Activated CD4-positive, alpha-beta T cell treated with anti-CD3 and anti-CD28 coated beads, Interleukin-2, amount 10 ng/mL, durations not matched to agents 7 days and 5 days (primary cell): ENCODE data around the gene ADAM15. TPM values are rescaled to one million over a fixed set of nuclear protein-coding genes. Genes with fewer than 3 reads are reported as not detected.

Source experiments
- CTCF ChIA-PET: fragments of 350-600 bp; sonication (Branson Sonifier 250); formaldehyde crosslinking; loops from one replicate; lab custom pipeline; 2021; ENCODE audit warnings: antibody characterized with exemption; lab: Charles Lee
- POLR2A ChIA-PET: fragments of 350-600 bp; sonication (Branson Sonifier 250); formaldehyde crosslinking; loops from one replicate; lab custom pipeline; 2021; ENCODE audit warnings: antibody characterized with exemption; lab: Charles Lee
- DNase-seq: peaks from one replicate; pipeline ENCODE4 v3.0.0-alpha.2; 2020
- H3K27ac Mint-ChIP-seq: one replicate; pipeline ENCODE4 v1.8.0; 2021; ENCODE audit warnings: mild to moderate bottlenecking, moderate library complexity, mixed read lengths
- H3K27me3 Mint-ChIP-seq: one replicate; pipeline ENCODE4 v1.8.0; 2021; ENCODE audit warnings: mixed read lengths
- H3K36me3 Mint-ChIP-seq: one replicate; pipeline ENCODE4 v1.8.0; 2021; ENCODE audit warnings: low read depth, mixed read lengths
- H3K4me1 Mint-ChIP-seq: one replicate; pipeline ENCODE4 v1.8.0; 2021; ENCODE audit warnings: mixed read lengths
- H3K4me3 Mint-ChIP-seq: one replicate; pipeline ENCODE4 v1.8.0; 2021; ENCODE audit warnings: mild to moderate bottlenecking, moderate library complexity, mixed read lengths
- H3K9me3 Mint-ChIP-seq: one replicate; pipeline ENCODE4 v1.8.0; 2021; ENCODE audit warnings: mixed read lengths
- total RNA-seq, 2 experiments: library from RNA; stranded (reverse); gene quantifications; one replicate each; pipeline ENCODE4 v1.2.3, GENCODE V29; 2021

ADAM15 gene
- total RNA-seq, 2 experiments from 2014 or later, result 40.2 to 45.0 TPM

DNA sequence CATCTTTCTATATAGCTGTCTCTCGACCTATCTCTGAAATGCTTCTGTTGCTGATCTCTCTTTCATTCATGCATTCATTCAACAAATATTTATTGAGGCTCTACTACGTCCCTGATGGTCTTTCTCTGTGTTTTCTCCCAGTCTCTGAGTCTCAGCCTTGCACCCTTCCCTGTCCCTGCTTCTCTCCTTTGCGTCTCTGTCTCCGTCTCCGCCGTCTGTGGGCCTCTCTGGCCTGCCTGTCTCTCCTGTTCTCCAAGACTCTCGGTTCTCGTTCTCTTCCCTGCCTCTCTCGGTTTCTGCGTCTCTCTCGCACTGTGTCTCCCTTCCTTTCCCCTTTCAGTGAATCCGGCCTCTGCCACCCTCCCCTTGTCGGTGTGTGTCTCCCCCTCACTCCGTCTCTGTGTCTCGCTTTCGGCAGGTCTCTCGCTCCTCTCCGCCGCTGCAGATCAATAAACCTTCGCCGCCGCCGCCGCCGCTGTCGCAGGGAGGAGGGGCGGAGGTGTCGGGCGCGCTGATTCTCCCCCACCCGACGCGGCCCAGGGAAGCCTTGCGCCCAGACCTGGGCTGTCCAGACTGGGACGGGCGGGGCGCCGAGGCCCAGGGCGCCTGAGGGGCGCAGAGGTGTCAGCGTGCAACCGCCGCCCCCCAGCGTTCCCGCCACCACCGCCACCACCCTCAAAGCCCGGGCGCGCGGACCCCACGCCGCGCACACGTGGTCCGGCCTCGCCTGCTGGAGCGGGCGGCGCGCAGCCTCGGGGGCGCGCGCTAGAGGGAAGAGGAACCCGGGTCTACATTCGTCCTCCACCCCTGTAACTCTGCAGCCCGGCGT lies 30.6 kb downstream of the ADAM15 start:
- peaks cover 66% of the 10 kb centered on the region for H3K4me1 Mint-ChIP-seq
- ChIA-PET POLR2A (no interaction called here), CTCF (interaction anchor here (0.9 to 1.4 kb wide), 7 partner anchors 9 to 522 kb away, joined by 3 to 7 read pairs (median 4); partner anchors contain the start of genes ADAM15 and KRTCAP2)
- peaks cover 7% of the 10 kb centered on the region for H3K36me3 Mint-ChIP-seq
- peak overlapping the region; percentile 6 for H3K27ac Mint-ChIP-seq
- H3K27me3 Mint-ChIP-seq, result peaks cover 54% of the 10 kb centered on the region
- peak; percentile 35 for DNase-seq
- no peaks in the 10 kb centered on the region for H3K9me3 Mint-ChIP-seq
- peak overlapping the region; percentile 48 for H3K4me3 Mint-ChIP-seq

- H3K9me3 Mint-ChIP-seq, result no peaks in the 10 kb centered on the region
- ChIA-PET CTCF (interaction anchor here (1.0 kb wide), 1 partner anchor 18 kb away, joined by 4 read pairs; no protein-coding TSS in a partner anchor), POLR2A (no interaction called here)
- no peak for DNase-seq
- H3K36me3 Mint-ChIP-seq, result peaks cover 7% of the 10 kb centered on the region
- H3K4me1 Mint-ChIP-seq, result peaks cover 59% of the 10 kb centered on the region
- H3K27ac Mint-ChIP-seq, result no peak overlapping the region
- H3K4me3 Mint-ChIP-seq, result peak overlapping the region; percentile 16
- H3K27me3 Mint-ChIP-seq, result peaks cover 54% of the 10 kb centered on the region
Measured at GRCh38 chr1:155082301-155083051, 31.4 kb downstream of the ADAM15 start.

DNA sequence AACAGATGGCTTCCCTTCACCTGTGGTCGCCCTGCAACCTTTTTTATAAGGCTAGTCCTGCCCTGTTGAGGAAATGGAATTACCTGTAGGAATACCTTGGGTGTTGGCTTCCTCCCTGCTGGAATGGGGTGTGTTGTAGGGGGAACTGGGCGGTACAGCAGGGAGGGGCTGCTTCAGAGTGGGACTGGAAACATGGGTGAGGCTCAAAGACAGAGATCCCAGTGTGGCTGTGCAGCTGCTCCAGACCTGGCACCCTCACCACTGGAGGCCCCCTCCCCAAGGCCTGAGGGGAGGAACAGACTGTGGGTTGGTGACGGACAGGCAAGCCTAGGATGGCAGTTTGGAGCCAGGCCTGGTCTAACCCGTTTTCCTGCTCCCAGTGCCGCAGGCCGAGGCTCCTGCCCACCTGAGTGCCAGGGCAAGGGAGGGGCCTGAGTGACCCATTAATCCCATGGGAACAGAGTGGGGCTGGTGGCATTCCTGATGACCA lies 32.0 kb downstream of the ADAM15 start:
- H3K36me3 Mint-ChIP-seq, result peaks cover 7% of the 10 kb centered on the region
- DNase-seq, result no peak
- ChIA-PET CTCF (interaction anchor here (1.0 to 3.0 kb wide), 3 partner anchors 15 to 86 kb away, joined by 3 to 15 read pairs (median 4); no protein-coding TSS in a partner anchor), POLR2A (no interaction called here)
- H3K9me3 Mint-ChIP-seq, result no peaks in the 10 kb centered on the region
- H3K4me3 Mint-ChIP-seq, result no peak overlapping the region
- H3K27me3 Mint-ChIP-seq, result peaks cover 49% of the 10 kb centered on the region
- H3K4me1 Mint-ChIP-seq, result peaks cover 53% of the 10 kb centered on the region
- no peak overlapping the region for H3K27ac Mint-ChIP-seq

DNA sequence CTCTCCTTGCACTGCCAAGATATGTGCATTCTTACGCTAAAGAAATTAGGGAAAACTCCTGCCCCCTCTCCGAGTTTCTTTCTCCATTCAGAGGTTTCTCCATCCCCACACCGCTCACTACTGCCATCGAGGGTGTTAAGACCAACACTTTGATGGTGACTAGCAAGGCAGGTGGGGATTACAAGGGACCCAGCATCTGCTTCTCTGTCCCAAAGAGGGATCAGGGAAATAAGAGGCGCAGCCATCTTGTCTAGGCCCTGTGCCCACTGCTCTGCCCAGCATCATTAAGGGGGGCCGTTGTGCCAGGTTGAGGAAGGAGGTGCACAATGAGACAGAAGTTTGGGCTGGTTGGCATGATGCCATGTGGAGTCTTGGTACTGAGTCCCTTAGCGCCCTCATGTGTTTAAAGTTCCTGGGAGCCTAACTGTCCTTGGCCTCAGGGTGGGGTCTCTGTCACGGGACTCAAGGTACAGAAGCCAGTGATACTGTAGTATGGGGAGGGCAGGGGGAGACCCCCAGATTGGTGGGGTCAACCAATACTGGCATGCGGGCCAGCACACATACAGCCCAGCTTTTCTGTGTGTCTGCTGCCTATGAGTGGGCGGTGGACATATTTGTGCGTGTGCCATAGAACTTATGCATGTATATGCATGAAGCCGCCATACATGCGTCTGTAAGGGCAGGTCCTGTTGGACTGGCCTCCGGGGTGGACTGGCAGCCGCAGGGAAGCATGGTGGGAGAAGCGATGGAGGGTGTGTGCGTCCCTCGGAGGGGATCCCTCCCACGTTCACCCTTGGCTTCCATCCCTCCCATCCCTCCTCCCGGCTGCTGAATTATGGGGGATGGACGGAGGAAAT lies 33.0 kb downstream of the ADAM15 start:
- Mint-ChIP-seq H3K4me3 (peak overlapping the region; percentile 79), H3K36me3 (peaks cover 7% of the 10 kb centered on the region), H3K27ac (peak overlapping the region; percentile 89), H3K9me3 (no peaks in the 10 kb centered on the region), H3K27me3 (peaks cover 43% of the 10 kb centered on the region), H3K4me1 (peaks cover 48% of the 10 kb centered on the region)
- peak; percentile 60 for DNase-seq
- POLR2A ChIA-PET, result interaction anchor here (1.0 kb wide), 2 partner anchors 89 to 101 kb away, joined by 3 read pairs; partner anchors contain the start of genes FLAD1 and KRTCAP2
- CTCF ChIA-PET, result interaction anchor here (0.6 to 3.1 kb wide), 35 partner anchors 9 to 1065 kb away, joined by 3 to 39 read pairs (median 5); partner anchors contain the start of genes ADAM15, DPM3, FLAD1 and KRTCAP2

DNA sequence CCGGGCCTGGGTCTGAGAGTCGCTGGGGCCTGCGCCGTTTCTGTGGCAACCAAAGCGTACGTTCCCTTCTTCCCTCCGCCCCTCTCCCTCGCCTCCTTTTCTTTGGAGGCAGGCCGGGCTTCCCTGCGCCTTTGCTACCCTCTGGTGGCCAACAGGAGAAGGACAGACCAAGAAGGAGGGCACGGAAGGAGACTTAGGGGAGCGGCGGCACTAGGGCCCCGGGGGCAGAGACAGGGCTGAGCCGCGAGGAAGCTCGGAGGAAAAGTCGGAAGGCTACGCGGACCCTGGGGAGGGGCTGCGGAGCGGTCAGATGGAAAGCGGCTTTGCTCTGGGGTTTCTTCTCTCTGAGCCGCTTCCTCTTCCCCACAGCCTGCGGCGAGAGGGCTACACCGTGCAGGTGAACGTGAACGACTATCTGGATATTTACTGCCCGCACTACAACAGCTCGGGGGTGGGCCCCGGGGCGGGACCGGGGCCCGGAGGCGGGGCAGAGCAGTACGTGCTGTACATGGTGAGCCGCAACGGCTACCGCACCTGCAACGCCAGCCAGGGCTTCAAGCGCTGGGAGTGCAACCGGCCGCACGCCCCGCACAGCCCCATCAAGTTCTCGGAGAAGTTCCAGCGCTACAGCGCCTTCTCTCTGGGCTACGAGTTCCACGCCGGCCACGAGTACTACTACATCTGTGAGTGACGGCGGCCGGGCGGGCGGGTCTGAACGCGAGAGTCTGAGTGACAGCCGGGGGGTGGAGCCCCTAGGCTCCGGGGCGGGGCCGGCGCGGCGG lies 33.8 kb downstream of the ADAM15 start:
- Mint-ChIP-seq H3K4me1 (peaks cover 40% of the 10 kb centered on the region), H3K4me3 (peak overlapping the region; percentile 79), H3K36me3 (peaks cover 4% of the 10 kb centered on the region), H3K27me3 (peaks cover 34% of the 10 kb centered on the region), H3K27ac (peak overlapping the region; percentile 89), H3K9me3 (no peaks in the 10 kb centered on the region)
- ChIA-PET CTCF (interaction anchor here (0.7 to 3.1 kb wide), 59 partner anchors 9 to 1066 kb away, joined by 3 to 39 read pairs (median 5); partner anchors contain the start of genes ADAM15, CKS1B, DPM3 and FLAD1), POLR2A (interaction anchor here (0.6 to 1.0 kb wide), 4 partner anchors 28 to 102 kb away, joined by 3 read pairs; partner anchors contain the start of genes ADAM15, FLAD1 and KRTCAP2)
- peak; percentile 94 for DNase-seq

- Mint-ChIP-seq H3K9me3 (no peaks in the 10 kb centered on the region), H3K27ac (peak overlapping the region; percentile 89), H3K36me3 (peaks cover 4% of the 10 kb centered on the region), H3K4me1 (peaks cover 39% of the 10 kb centered on the region), H3K27me3 (peaks cover 31% of the 10 kb centered on the region), H3K4me3 (peak overlapping the region; percentile 79)
- peak; percentile 74 for DNase-seq
- ChIA-PET POLR2A (interaction anchor here (0.7 to 1.0 kb wide), 2 partner anchors 29 to 102 kb away, joined by 3 read pairs; partner anchors contain the start of gene FLAD1), CTCF (interaction anchor here (0.5 to 3.1 kb wide), 53 partner anchors 10 to 1066 kb away, joined by 3 to 39 read pairs (median 5); partner anchors contain the start of genes ADAM15, CKS1B, FLAD1 and KRTCAP2)
Measured at GRCh38 chr1:155085504-155086127, 34.5 kb downstream of the ADAM15 start.

DNA sequence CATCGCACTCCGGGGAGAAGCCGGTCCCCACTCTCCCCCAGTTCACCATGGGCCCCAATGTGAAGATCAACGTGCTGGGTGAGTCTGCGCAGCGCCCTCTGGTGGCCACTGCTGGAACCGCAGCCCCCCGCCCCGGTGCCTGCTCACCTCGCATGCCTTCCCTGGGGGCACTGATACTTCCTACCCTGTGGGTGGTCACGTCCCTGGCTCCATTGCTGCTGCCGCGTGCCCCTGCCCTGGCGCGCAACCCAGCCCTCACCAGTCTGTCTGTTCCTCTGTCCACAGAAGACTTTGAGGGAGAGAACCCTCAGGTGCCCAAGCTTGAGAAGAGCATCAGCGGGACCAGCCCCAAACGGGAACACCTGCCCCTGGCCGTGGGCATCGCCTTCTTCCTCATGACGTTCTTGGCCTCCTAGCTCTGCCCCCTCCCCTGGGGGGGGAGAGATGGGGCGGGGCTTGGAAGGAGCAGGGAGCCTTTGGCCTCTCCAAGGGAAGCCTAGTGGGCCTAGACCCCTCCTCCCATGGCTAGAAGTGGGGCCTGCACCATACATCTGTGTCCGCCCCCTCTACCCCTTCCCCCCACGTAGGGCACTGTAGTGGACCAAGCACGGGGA lies 35.1 kb downstream of the ADAM15 start:
- POLR2A ChIA-PET, result no interaction called here
- H3K4me1 Mint-ChIP-seq, result peaks cover 38% of the 10 kb centered on the region
- CTCF ChIA-PET, result interaction anchor here (0.6 to 3.1 kb wide), 17 partner anchors 11 to 882 kb away, joined by 3 to 39 read pairs (median 11); partner anchors contain the start of genes ADAM15 and KRTCAP2
- no peaks in the 10 kb centered on the region for H3K9me3 Mint-ChIP-seq
- peak overlapping the region; percentile 73 for H3K27ac Mint-ChIP-seq
- peaks cover 4% of the 10 kb centered on the region for H3K36me3 Mint-ChIP-seq
- peak; percentile 80 for DNase-seq
- peaks cover 28% of the 10 kb centered on the region for H3K27me3 Mint-ChIP-seq
- peak overlapping the region; percentile 79 for H3K4me3 Mint-ChIP-seq

DNA sequence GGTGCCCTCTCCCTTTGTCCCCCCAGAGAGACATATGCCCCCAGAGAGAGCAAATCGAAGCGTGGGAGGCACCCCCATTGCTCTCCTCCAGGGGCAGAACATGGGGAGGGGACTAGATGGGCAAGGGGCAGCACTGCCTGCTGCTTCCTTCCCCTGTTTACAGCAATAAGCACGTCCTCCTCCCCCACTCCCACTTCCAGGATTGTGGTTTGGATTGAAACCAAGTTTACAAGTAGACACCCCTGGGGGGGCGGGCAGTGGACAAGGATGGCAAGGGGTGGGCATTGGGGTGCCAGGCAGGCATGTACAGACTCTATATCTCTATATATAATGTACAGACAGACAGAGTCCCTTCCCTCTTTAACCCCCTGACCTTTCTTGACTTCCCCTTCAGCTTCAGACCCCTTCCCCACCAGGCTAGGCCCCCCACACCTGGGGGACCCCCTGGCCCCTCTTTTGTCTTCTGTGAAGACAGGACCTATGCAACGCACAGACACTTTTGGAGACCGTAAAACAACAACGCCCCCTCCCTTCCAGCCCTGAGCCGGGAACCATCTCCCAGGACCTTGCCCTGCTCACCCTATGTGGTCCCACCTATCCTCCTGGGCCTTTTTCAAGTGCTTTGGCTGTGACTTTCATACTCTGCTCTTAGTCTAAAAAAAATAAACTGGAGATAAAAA lies 35.9 kb downstream of the ADAM15 start:
- no peak overlapping the region for H3K27ac Mint-ChIP-seq
- H3K4me1 Mint-ChIP-seq, result peaks cover 38% of the 10 kb centered on the region
- DNase-seq, result no peak
- CTCF ChIA-PET, result interaction anchor here (0.6 to 3.1 kb wide), 7 partner anchors 11 to 883 kb away, joined by 3 to 39 read pairs (median 18); partner anchors contain the start of gene KRTCAP2
- H3K4me3 Mint-ChIP-seq, result no peak overlapping the region
- peaks cover 22% of the 10 kb centered on the region for H3K27me3 Mint-ChIP-seq
- no peaks in the 10 kb centered on the region for H3K9me3 Mint-ChIP-seq
- no peaks in the 10 kb centered on the region for H3K36me3 Mint-ChIP-seq
- POLR2A ChIA-PET, result no interaction called here

DNA sequence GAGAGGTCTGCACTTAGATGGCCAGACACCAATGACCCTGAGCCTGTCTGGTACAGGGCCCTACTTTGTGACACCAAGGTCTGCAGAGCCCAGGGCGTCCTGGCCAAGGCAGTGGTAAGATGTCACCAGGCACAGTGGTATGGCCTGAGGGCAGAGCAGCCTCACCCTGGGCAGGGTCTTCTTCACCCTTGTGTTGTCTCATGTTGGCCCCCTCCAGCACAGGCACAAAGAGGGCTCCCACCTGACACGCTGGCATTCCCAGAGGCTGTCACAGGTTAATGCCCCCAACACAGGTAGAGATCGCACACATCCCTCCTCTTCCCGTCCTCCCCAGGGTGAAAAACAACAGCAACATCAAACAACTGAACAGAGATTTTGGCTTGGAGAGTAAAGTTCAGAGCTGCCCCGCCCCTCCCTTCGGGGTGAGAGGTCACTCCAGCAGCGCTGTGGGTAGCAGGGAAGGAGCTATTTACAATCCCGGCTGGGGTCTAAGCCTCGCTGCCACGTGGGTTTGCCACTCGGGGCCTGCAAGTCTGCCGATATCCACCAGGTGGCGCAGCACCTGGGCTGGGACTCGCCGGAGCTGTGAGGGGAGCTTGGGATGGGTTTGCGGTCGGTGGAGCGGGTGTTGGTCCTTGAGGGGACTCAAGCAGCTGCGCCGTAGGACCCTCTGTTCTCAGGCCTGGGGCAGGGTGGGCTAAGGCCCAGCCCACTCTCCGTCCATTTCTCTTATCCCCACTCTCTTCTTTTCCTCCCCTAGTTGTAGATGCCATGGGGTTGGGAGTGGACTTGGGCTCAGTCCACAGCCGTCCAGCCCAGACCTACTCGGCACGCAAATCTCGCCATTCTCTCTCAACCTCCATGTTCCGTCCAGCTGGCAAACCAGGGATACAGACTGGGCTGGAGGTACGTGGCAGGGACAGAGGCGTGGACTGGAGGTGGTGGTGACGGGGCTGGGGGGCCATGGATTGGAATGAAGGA lies 40.2 kb downstream of the ADAM15 start:
- POLR2A ChIA-PET, result interaction anchor here (0.5 kb wide), 1 partner anchor 1092 kb away, joined by 4 read pairs; no protein-coding TSS in a partner anchor
- Mint-ChIP-seq H3K4me3 (no peak overlapping the region), H3K36me3 (no peaks in the 10 kb centered on the region), H3K27ac (no peak overlapping the region), H3K9me3 (no peaks in the 10 kb centered on the region), H3K4me1 (peaks cover 9% of the 10 kb centered on the region), H3K27me3 (peaks cover 18% of the 10 kb centered on the region)
- DNase-seq, result peak; percentile 84
- CTCF ChIA-PET, result interaction anchor here (0.5 to 4.4 kb wide), 31 partner anchors 9 to 902 kb away, joined by 3 to 67 read pairs (median 4); partner anchors contain the start of genes DPM3, EFNA3, EFNA4 and KRTCAP2
